ENCODE measurements around the gene TLR5. TPM values are rescaled to one million over a fixed set of nuclear protein-coding genes. Genes with fewer than 3 reads are reported as not detected.

Gene TLR5
- total and polyA plus RNA-seq, 8 donors, result 2.4 to 15.2 (median 4.6) TPM

- 15 to 16% methylated on average over 15 of the region's 15 CpGs for WGBS, 2 donors
- DNase-seq (no peak), FAIRE-seq (no peak), ATAC-seq (peak in 2 of 4 donors; percentile 4 to 9)
- Histone ChIP-seq H3K4me3 (peak overlapping the region in 2 of 4 donors; percentile 32 to 44), H3K27ac (peak overlapping the region in 3 of 4 donors; percentile 46 to 85 (median 59)), H3K9me3 (no peaks in the 10 kb centered on the region), H3K27me3 (no peaks in the 10 kb centered on the region), H3K36me3 (no peaks in the 10 kb centered on the region), H3K4me1 (peaks cover 3 to 17% (median 6%) of the 10 kb centered on the region in 3 donors)
- peak in 1 of 4 donors; percentile 92 for TF ChIP-seq CTCF (IDR thresholded peaks at IDR 0.05)
- intact Hi-C loops (cut with DNase I), result loop anchor here in 2 of 3 donors (5.0 to 10.0 kb wide), 2 partner anchors 549 to 551 kb away; no protein-coding TSS in a partner anchor
Observed at GRCh38 chr1:223133306-223133823, 9.7 kb downstream of the TLR5 start.

- intact Hi-C loops (cut with DNase I), result loop anchor here in 1 of 3 donors (10.0 kb wide), 1 partner anchor 335 kb away; no protein-coding TSS in a partner anchor
- Histone ChIP-seq H3K27ac (no peak overlapping the region), H3K36me3 (no peaks in the 10 kb centered on the region), H3K4me1 (peaks cover 1 to 4% (median 2%) of the 10 kb centered on the region in 3 donors), H3K9me3 (no peaks in the 10 kb centered on the region), H3K27me3 (no peaks in the 10 kb centered on the region), H3K4me3 (no peak overlapping the region)
- peak; percentile 49 to 94 (median 78) for DNase-seq
- no peak for FAIRE-seq
- 35 to 36% methylated on average over 37 of the region's 37 CpGs for WGBS, 2 donors
- peak; percentile 58 to 73 (median 70) for ATAC-seq
- TF ChIP-seq CTCF (IDR thresholded peaks at IDR 0.05), result peak; percentile 78 to 86 (median 82)
Observed at GRCh38 chr1:223129229-223129901, 13.7 kb downstream of the TLR5 start.

- no peak for ATAC-seq
- Histone ChIP-seq H3K4me1 (peaks cover 0 to 5% (median 5%) of the 10 kb centered on the region in 3 donors), H3K27ac (no peak overlapping the region), H3K9me3 (no peaks in the 10 kb centered on the region), H3K27me3 (no peaks in the 10 kb centered on the region), H3K4me3 (no peak overlapping the region), H3K36me3 (no peaks in the 10 kb centered on the region)
- 95 to 97% methylated on average over 1 of the region's 1 CpG for WGBS, 2 donors
- no peak for TF ChIP-seq CTCF (IDR thresholded peaks at IDR 0.05)
- intact Hi-C loops (cut with DNase I), result loop anchor here in 1 of 3 donors (10.0 kb wide), 1 partner anchor 332 kb away; no protein-coding TSS in a partner anchor
- no peak for DNase-seq
- FAIRE-seq, result no peak
Observed at GRCh38 chr1:223126741-223127140, 16.3 kb downstream of the TLR5 start.

GRCh38 chr1:223125766-223126165, 17.3 kb downstream of the TLR5 start:
- H3K27ac ChIP-seq, result no peak overlapping the region
- TF ChIP-seq CTCF (IDR thresholded peaks at IDR 0.05), result no peak
- intact Hi-C loops (cut with DNase I), result loop anchor here in 1 of 3 donors (10.0 kb wide), 1 partner anchor 331 kb away; no protein-coding TSS in a partner anchor
- no peak overlapping the region for H3K4me3 ChIP-seq
- no peak for DNase-seq
- no peaks in the 10 kb centered on the region for H3K36me3 ChIP-seq
- 47 to 72% methylated on average over 2 of the region's 2 CpGs for WGBS, 2 donors
- peaks cover 0 to 5% (median 5%) of the 10 kb centered on the region in 3 donors for H3K4me1 ChIP-seq
- no peaks in the 10 kb centered on the region for H3K27me3 ChIP-seq
- no peak for FAIRE-seq
- ATAC-seq, result no peak
- H3K9me3 ChIP-seq, result no peaks in the 10 kb centered on the region
